LNCaP clone FGC (cell line): ENCODE measurements around the gene PSMB5.
A peak's percentile ranks its signal among the peaks of the same experiment; 100 is the strongest.

Experiments used
- DNase-seq: peaks from one replicate; pipeline ENCODE4 v3.0.0-alpha.2; 2011; ENCODE audit warnings: low read depth
- H3K4me3 ChIP-seq: 2 replicates; pipeline ENCODE4 v1.5.1; 2011; ENCODE audit warnings: mild to moderate bottlenecking, low read depth, low read length, control low read depth
- TF ChIP-seq, protein P1 (sequence below): IDR thresholded peaks from 2 replicates; pipeline ENCODE4 v1.5.1; 2012; ENCODE audit warnings: mild to moderate bottlenecking; ENCODE audit not compliant: control insufficient read depth, insufficient read depth; ENCODE audit errors: extremely low read depth

Gene PSMB5

GRCh38 chr14:23067847-23068788, 33.4 kb upstream of the PSMB5 start:
- H3K4me3 ChIP-seq, result peak overlapping the region; percentile 21
- no peak for DNase-seq
- TF ChIP-seq, protein P1, sequence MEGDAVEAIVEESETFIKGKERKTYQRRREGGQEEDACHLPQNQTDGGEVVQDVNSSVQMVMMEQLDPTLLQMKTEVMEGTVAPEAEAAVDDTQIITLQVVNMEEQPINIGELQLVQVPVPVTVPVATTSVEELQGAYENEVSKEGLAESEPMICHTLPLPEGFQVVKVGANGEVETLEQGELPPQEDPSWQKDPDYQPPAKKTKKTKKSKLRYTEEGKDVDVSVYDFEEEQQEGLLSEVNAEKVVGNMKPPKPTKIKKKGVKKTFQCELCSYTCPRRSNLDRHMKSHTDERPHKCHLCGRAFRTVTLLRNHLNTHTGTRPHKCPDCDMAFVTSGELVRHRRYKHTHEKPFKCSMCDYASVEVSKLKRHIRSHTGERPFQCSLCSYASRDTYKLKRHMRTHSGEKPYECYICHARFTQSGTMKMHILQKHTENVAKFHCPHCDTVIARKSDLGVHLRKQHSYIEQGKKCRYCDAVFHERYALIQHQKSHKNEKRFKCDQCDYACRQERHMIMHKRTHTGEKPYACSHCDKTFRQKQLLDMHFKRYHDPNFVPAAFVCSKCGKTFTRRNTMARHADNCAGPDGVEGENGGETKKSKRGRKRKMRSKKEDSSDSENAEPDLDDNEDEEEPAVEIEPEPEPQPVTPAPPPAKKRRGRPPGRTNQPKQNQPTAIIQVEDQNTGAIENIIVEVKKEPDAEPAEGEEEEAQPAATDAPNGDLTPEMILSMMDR, result no peak

GRCh38 chr14:23066855-23067744, 32.4 kb upstream of the PSMB5 start:
- TF ChIP-seq, protein P1, result no peak
- H3K4me3 ChIP-seq, result no peak overlapping the region
- DNase-seq, result no peak

DNA sequence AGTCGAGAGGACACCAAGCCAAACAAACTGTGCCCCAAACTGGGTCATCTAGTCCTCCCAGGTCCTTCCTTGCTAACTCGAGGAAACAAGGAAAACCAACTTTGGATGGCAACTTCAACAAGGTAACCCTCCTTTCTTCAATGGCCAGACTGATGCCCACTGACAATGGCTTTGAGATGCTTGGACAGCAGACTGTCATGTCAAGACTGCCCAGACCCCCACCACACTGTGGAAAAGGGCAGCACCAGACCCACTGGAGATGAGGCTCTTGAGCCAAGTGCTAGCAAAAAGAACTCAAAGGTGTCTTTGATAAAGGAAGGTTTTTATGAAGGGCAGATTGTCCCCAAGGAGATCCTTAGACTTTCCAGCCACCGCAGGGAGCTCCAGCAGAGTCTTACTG, 31.7 kb upstream of the PSMB5 start:
- no peak for DNase-seq
- no peak overlapping the region for H3K4me3 ChIP-seq
- TF ChIP-seq, protein P1, result no peak

GRCh38 chr14:23063601-23064000, 28.9 kb upstream of the PSMB5 start:
- no peak for DNase-seq
- H3K4me3 ChIP-seq, result no peak overlapping the region
- TF ChIP-seq, protein P1, result no peak

DNA sequence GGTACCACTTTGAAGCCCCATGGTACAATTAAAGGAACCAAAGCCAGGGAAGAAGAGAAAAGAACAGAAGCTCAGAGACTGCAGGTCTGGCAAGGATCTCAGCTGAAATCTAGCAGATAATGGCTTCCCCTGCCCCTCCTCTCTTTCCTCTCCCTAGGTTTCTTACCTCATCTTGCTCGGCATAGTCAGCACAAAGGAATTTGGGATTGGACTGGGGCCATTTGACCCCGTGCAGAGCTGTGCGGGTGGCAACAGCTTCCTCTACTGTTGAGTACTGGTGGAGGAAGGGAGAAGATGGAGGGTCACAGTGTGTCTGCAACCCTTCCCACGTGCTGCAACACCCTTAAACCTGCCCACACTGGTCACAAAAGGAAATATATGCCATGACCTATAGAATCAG, 27.3 kb upstream of the PSMB5 start:
- H3K4me3 ChIP-seq, result no peak overlapping the region
- TF ChIP-seq, protein P1, result no peak
- no peak for DNase-seq

DNA sequence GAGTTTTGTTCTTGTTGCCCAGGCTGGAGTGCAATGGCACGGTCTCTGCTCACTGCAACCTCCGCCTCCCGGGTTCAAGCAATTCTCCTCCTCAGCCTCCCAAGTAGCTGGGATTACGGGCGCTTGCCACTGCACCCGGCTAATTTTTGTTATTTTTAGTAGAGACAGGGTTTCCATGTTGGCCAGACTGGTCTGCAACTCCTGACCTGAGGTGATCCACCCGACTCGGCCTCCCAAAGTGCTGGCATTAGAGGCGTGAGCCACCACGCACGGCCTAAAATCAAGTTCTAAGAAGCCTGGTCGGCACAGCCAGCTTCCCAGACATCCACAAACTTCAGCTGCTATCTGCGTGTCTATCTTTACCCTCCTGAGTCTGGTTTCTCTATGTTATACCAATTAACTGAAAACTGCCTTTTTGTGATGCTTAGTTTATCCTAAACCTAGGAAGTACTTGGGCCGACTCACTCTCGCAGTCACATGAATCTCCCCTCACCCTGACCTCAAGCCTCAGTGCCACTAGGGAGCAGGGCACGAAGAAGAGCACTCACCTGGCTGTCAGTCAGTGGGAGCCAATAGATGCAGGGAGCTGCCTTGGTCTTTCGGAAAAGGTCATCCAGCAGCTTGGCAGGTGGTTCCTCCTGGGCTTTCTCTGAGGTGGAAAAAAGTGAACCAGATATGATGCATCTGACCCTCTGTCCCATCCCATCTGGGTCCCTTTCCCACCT, 26.0 kb upstream of the PSMB5 start:
- DNase-seq, result no peak
- no peak overlapping the region for H3K4me3 ChIP-seq
- TF ChIP-seq, protein P1, result no peak
